Upper lobe of left lung (tissue), 6 donors: ENCODE data around the gene KRTAP4-4. TPM values are rescaled to one million over a fixed set of nuclear protein-coding genes. Genes with fewer than 3 reads are reported as not detected.
"Not testable (repeated sequence)": the region's sequence is repeated elsewhere in the genome, so short reads cannot be mapped to it uniquely, and the experiment has no call there.

ENCODE experiments used
- ATAC-seq, 2 donors: fragments of 200-7000 bp; cut with Tn5 transposase; one replicate each; pipeline ENCODE4 v1.9.1; 2022; ENCODE audit warnings: mild to moderate bottlenecking in 2 of 2, moderate library complexity in 2 of 2; ENCODE audit not compliant: low FRiP score in 2 of 2
- DNase-seq, 2 donors: peaks; one replicate each; pipeline ENCODE4 v3.0.0-alpha.2; 2019 to 2020
- H3K27ac ChIP-seq, 4 donors: fragments of 200-600 bp; sonication (generic); one replicate each; pipeline ENCODE4 v1.5.1; 2016 to 2019
- H3K27me3 ChIP-seq, 4 donors: fragments of 200-600 bp; sonication (generic); one replicate each; pipeline ENCODE4 v1.5.1; 2017 to 2019
- H3K36me3 ChIP-seq, 4 donors: fragments of 200-600 bp; sonication (generic); one replicate each; pipeline ENCODE4 v1.5.1; 2016 to 2019
- H3K4me1 ChIP-seq, 4 donors: fragments of 200-600 bp; sonication (generic); one replicate each; pipeline ENCODE4 v1.5.1; 2018 to 2019
- H3K4me3 ChIP-seq, 4 donors: fragments of 200-600 bp; sonication (generic); one replicate each; pipeline ENCODE4 v1.5.1; 2017 to 2019; ENCODE audit warnings: mild to moderate bottlenecking in 2 of 4, moderate library complexity in 1 of 4
- H3K9me3 ChIP-seq, 4 donors: fragments of 200-600 bp; sonication (generic); one replicate each; pipeline ENCODE4 v1.5.1; 2018 to 2019
- CTCF ChIP-seq, 6 experiments: fragments of 450-650 bp in 4 of 6; fragments of 200-600 bp in 2 of 6; sonication (generic) in 2 of 6; IDR thresholded peaks; one replicate each; pipeline ENCODE4 v1.5.1; 2016 to 2019; ENCODE audit warnings: antibody characterized with exemption in 6 of 6
- EP300 ChIP-seq, 4 donors: sonication (generic); formaldehyde crosslinking; IDR thresholded peaks; one replicate each; pipeline ENCODE4 v1.5.1; 2017; ENCODE audit warnings: antibody characterized with exemption in 4 of 4, control low read depth in 2 of 4
- POLR2A ChIP-seq, 4 donors: fragments of 450-650 bp; IDR thresholded peaks; one replicate each; pipeline ENCODE4 v1.5.1; 2016 to 2017; ENCODE audit warnings: antibody characterized with exemption in 4 of 4, mild to moderate bottlenecking in 2 of 4
- POLR2AphosphoS5 ChIP-seq, 2 donors: sonication (generic); formaldehyde crosslinking; IDR thresholded peaks; one replicate each; pipeline ENCODE4 v1.5.1; 2017; ENCODE audit warnings: antibody characterized with exemption in 2 of 2
- WGBS, 2 donors: methylation state at CpG; one replicate each; pipeline ENCODE4 v1.1.5; 2017 to 2018; 5-methylcytosine and 5-hydroxymethylcytosine counted together
- total RNA-seq, 6 donors: library from RNA; depleted of rRNA in 4 of 6; stranded (reverse); fragments of >200 nt in 4 of 6; gene quantifications; one replicate each; pipeline versions ENCODE4 v1.1.0 to v1.2.1, GENCODE V29; 2016 to 2021
- donor health status: DM: no; HTN: no; CAD: no; lungs with moderate emphysema.
- donor health status: DM: no; HTN: yes; CAD: no; lungs with severe emphysema.

The KRTAP4-4 gene
- total RNA-seq, 6 donors from 2014 or later = not detected

GRCh38 chr17:41149652-41149985 lies 10.9 kb downstream of the KRTAP4-4 start, which contains the start of gene KRTAP4-5:
TSS of gene KRTAP4-5 (minus strand) at chr17:41149825. CDS start at chr17:41149767, 58 bp downstream.
- DNase-seq (no peak), ATAC-seq (no peak)
- H3K36me3 ChIP-seq = no peaks in the 10 kb centered on the region
- no peak within 1 kb of the TSS for H3K4me3 ChIP-seq
- TF ChIP-seq POLR2A (IDR thresholded peaks at IDR 0.05) = no peak
- TF ChIP-seq POLR2AphosphoS5 (IDR thresholded peaks at IDR 0.05) = no peak
- no peak for TF ChIP-seq CTCF (IDR thresholded peaks at IDR 0.05)
- TF ChIP-seq EP300 (IDR thresholded peaks at IDR 0.05) = no peak
- H3K27me3 ChIP-seq = no peaks in the 10 kb centered on the region
- H3K27ac ChIP-seq = no peak within 1 kb of the TSS
- H3K4me1 ChIP-seq = no peaks in the 10 kb centered on the region
- no peaks in the 10 kb centered on the region for H3K9me3 ChIP-seq
- 40 to 46% methylated on average over 2 of the region's 2 CpGs for WGBS, 2 donors

- not testable (repeated sequence) for ATAC-seq, H3K9me3 ChIP-seq, H3K4me1 ChIP-seq, H3K27me3 ChIP-seq, H3K36me3 ChIP-seq, H3K4me3 ChIP-seq, H3K27ac ChIP-seq
- WGBS, 2 donors = 80 to 85% methylated on average over 6 to 10 of the region's 10 CpGs
- peak in 1 of 2 donors; percentile 57 for DNase-seq
These were observed 11.4 kb downstream of the KRTAP4-4 start for GRCh38 chr17:41148971-41149651.

GRCh38 chr17:41147531-41148204 lies 12.9 kb downstream of the KRTAP4-4 start:
- ATAC-seq = no peak
- WGBS, 2 donors = 79 to 89% methylated on average over 2 of the region's 2 CpGs
- TF ChIP-seq POLR2A (IDR thresholded peaks at IDR 0.05) (no peak), CTCF (IDR thresholded peaks at IDR 0.05) (no peak), POLR2AphosphoS5 (IDR thresholded peaks at IDR 0.05) (no peak), EP300 (IDR thresholded peaks at IDR 0.05) (no peak)
- no peak overlapping the region for H3K4me3 ChIP-seq
- no peak overlapping the region for H3K27ac ChIP-seq
- H3K27me3 ChIP-seq = no peaks in the 10 kb centered on the region
- DNase-seq = no peak
- peaks cover 4 to 16% (median 7%) of the 10 kb centered on the region in 4 donors for H3K9me3 ChIP-seq
- no peaks in the 10 kb centered on the region for H3K4me1 ChIP-seq
- no peaks in the 10 kb centered on the region for H3K36me3 ChIP-seq

- H3K27me3 ChIP-seq = no peaks in the 10 kb centered on the region
- H3K27ac ChIP-seq = no peak overlapping the region
- peaks cover 4 to 23% (median 8%) of the 10 kb centered on the region in 4 donors for H3K9me3 ChIP-seq
- no peak for DNase-seq
- H3K36me3 ChIP-seq = no peaks in the 10 kb centered on the region
- no peak overlapping the region for H3K4me3 ChIP-seq
- no peak for ATAC-seq
- TF ChIP-seq EP300 (IDR thresholded peaks at IDR 0.05) (no peak), POLR2A (IDR thresholded peaks at IDR 0.05) (no peak), CTCF (IDR thresholded peaks at IDR 0.05) (no peak), POLR2AphosphoS5 (IDR thresholded peaks at IDR 0.05) (no peak)
- H3K4me1 ChIP-seq = no peaks in the 10 kb centered on the region
- WGBS, 2 donors = 78 to 90% methylated on average over 2 of the region's 2 CpGs
These were observed 15.3 kb downstream of the KRTAP4-4 start for GRCh38 chr17:41145261-41145660.

- no peak for DNase-seq
- no peak overlapping the region for H3K27ac ChIP-seq
- H3K9me3 ChIP-seq = peaks cover 4 to 27% (median 13%) of the 10 kb centered on the region in 4 donors
- no peaks in the 10 kb centered on the region for H3K4me1 ChIP-seq
- H3K4me3 ChIP-seq = no peak overlapping the region
- no peak for ATAC-seq
- no peaks in the 10 kb centered on the region for H3K36me3 ChIP-seq
- TF ChIP-seq POLR2A (IDR thresholded peaks at IDR 0.05) (no peak), POLR2AphosphoS5 (IDR thresholded peaks at IDR 0.05) (no peak), EP300 (IDR thresholded peaks at IDR 0.05) (no peak), CTCF (IDR thresholded peaks at IDR 0.05) (no peak)
- H3K27me3 ChIP-seq = no peaks in the 10 kb centered on the region
- 72% methylated on average over 1 of the region's 1 CpG for WGBS, 2 donors
These were observed 15.7 kb downstream of the KRTAP4-4 start for GRCh38 chr17:41144846-41145245.
